HG03045 (cell line): Measurements from ENCODE around the gene KIF16B.

Experiments
- ATAC-seq: cut with Tn5 transposase; IDR thresholded peaks from one replicate; pipeline ENCODE4 v1.9.1; 2021; ENCODE audit warnings: mild to moderate bottlenecking, moderate library complexity; ENCODE audit not compliant: unreplicated experiment

Gene KIF16B

GRCh38 chr20:16308754-16309153 lies 264.5 kb downstream of the KIF16B start:
- ATAC-seq: no peak

GRCh38 chr20:16302818-16303217 lies 270.4 kb downstream of the KIF16B start:
- ATAC-seq: no peak

- ATAC-seq: no peak
Observed at GRCh38 chr20:16301986-16302385, 271.3 kb downstream of the KIF16B start.

GRCh38 chr20:16299897-16300296 lies 273.4 kb downstream of the KIF16B start:
- ATAC-seq: no peak

- no peak for ATAC-seq
Observed at GRCh38 chr20:16296931-16297330, 276.3 kb downstream of the KIF16B start.

GRCh38 chr20:16295534-16295933 lies 277.7 kb downstream of the KIF16B start:
- no peak for ATAC-seq

- ATAC-seq: no peak
Observed at GRCh38 chr20:16293590-16293989, 279.7 kb downstream of the KIF16B start.

GRCh38 chr20:16292226-16292880 lies 280.9 kb downstream of the KIF16B start:
- no peak for ATAC-seq

- no peak for ATAC-seq
Observed at GRCh38 chr20:16290358-16290757, 282.9 kb downstream of the KIF16B start.

- no peak for ATAC-seq
Observed at GRCh38 chr20:16287776-16288175, 285.5 kb downstream of the KIF16B start.

- ATAC-seq: no peak
Observed at GRCh38 chr20:16286601-16287000, 286.6 kb downstream of the KIF16B start.

- no peak for ATAC-seq
Observed at GRCh38 chr20:16284385-16285100, 288.7 kb downstream of the KIF16B start.

GRCh38 chr20:16283978-16284377 lies 289.3 kb downstream of the KIF16B start:
- no peak for ATAC-seq

- ATAC-seq: no peak
Observed at GRCh38 chr20:16283307-16283706, 289.9 kb downstream of the KIF16B start.

GRCh38 chr20:16280219-16280618 lies 293.0 kb downstream of the KIF16B start:
- ATAC-seq: no peak

- ATAC-seq: no peak
Observed at GRCh38 chr20:16279320-16279719, 293.9 kb downstream of the KIF16B start.

GRCh38 chr20:16273812-16274555 lies 299.3 kb downstream of the KIF16B start:
- no peak for ATAC-seq

GRCh38 chr20:16272780-16273360 lies 300.4 kb downstream of the KIF16B start:
- no peak for ATAC-seq

GRCh38 chr20:16271450-16271849 lies 301.8 kb downstream of the KIF16B start:
- no peak for ATAC-seq

GRCh38 chr20:16270989-16271388 lies 302.3 kb downstream of the KIF16B start:
- no peak for ATAC-seq

GRCh38 chr20:16270314-16270931 lies 302.8 kb downstream of the KIF16B start:
- no peak for ATAC-seq
